IMR-90 (cell line): ENCODE results near the gene RAC2.

ENCODE experiments used
- CEBPB ChIP-seq: IDR thresholded peaks from 2 replicates; pipeline ENCODE4 v1.6.1; 2012; ENCODE audit warnings: low read depth, low read length, improper control_type of control experiment
- POLR2A ChIP-seq: IDR thresholded peaks from 2 replicates; pipeline ENCODE4 v1.6.1; 2012; ENCODE audit warnings: mild to moderate bottlenecking, low read depth, low read length
- RAD21 ChIP-seq: IDR thresholded peaks from 2 replicates; pipeline ENCODE4 v1.6.1; 2012; ENCODE audit warnings: low read length, improper control_type of control experiment
- TF ChIP-seq, protein P1 (sequence below): conservative IDR thresholded peaks from 2 replicates; pipeline ENCODE4 v1.5.1; 2012; ENCODE audit warnings: mild to moderate bottlenecking, low read depth, low read length, improper control_type of control experiment

DNA sequence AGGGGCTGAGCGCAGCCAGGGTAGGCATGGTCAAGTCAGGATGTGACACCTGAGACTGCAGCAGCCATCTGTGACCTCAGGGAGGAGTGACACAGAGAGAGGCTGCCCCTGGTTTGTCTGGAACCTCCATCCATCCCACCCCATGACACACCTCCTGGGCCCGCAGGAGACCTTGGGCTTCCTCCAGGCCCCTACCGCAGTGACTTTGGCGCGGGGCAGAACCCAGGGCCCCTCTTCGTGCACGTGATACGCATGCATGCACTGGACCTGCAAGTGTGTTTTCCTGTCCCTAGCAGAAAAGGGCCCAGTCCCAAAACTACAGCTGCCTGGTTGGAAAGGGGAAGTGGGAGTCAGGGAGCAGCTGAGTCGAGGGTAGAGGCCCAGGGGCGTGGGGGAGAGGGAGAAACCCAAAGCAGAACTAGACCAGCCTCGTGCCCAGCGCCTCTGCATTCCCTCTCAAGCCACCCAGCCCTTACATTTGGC, 30.4 kb upstream of the RAC2 start:
- TF ChIP-seq CEBPB (no peak), RAD21 (no peak), POLR2A (no peak)
- TF ChIP-seq, protein P1, sequence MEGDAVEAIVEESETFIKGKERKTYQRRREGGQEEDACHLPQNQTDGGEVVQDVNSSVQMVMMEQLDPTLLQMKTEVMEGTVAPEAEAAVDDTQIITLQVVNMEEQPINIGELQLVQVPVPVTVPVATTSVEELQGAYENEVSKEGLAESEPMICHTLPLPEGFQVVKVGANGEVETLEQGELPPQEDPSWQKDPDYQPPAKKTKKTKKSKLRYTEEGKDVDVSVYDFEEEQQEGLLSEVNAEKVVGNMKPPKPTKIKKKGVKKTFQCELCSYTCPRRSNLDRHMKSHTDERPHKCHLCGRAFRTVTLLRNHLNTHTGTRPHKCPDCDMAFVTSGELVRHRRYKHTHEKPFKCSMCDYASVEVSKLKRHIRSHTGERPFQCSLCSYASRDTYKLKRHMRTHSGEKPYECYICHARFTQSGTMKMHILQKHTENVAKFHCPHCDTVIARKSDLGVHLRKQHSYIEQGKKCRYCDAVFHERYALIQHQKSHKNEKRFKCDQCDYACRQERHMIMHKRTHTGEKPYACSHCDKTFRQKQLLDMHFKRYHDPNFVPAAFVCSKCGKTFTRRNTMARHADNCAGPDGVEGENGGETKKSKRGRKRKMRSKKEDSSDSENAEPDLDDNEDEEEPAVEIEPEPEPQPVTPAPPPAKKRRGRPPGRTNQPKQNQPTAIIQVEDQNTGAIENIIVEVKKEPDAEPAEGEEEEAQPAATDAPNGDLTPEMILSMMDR, result no peak
